K562 (cell line): ENCODE results near the gene UBE2V1. TPM values are rescaled to one million over a fixed set of nuclear protein-coding genes. Genes with fewer than 3 reads are reported as not detected.

ENCODE experiments used
- ATAC-seq: fragments of 200-7000 bp; cut with Tn5 transposase; 3 replicates; pipeline ENCODE4 v1.9.1; 2020; ENCODE audit warnings: moderate library complexity
- BruUV-seq: library from RNA; stranded (reverse); fragments of 400-500 nt; replicated peaks from 2 replicates; lab custom pipeline; 2021; lab: Mats Ljungman, UMichigan
- CTCF ChIA-PET: fragments of 300-600 bp; formaldehyde crosslinking; extraction: SDS; loops from one replicate; lab custom pipeline; 2021; ENCODE audit warnings: low intra/inter-chr PET ratio; lab: Yijun Ruan, JAX
- POLR2A ChIA-PET: fragments of 300-600, 350-650 bp; sonication (Branson Sonifier 250); formaldehyde crosslinking; extraction: SDS; loops from one replicate; lab custom pipeline; 2021; ENCODE audit warnings: antibody characterized with exemption, inconsistent platforms; lab: Yijun Ruan, JAX
- DNase-seq, 4 experiments: peaks; one replicate each; pipeline versions ENCODE4 v3.0.0 to v3.0.0-alpha.2; 2011 to 2018; ENCODE audit warnings: low spot score in 3 of 4, mixed read lengths in 3 of 4; ENCODE audit errors: extremely low read depth in 1 of 4
- FAIRE-seq: peaks from 2 replicates; lab custom pipeline; 2011; peaks lifted over from hg19 to GRCh38; lab: Jason Lieb, UNC
- H2AFZ ChIP-seq: 2 replicates; pipeline ENCODE4 v1.6.0; 2011; ENCODE audit warnings: low read depth, low read length, control low read depth, inconsistent platforms
- H3K27ac ChIP-seq: fragments of 200-600 bp; 3 replicates; pipeline ENCODE4 v1.8.0; 2011; ENCODE audit warnings: low read depth, mild to moderate bottlenecking, control low read depth, inconsistent platforms, low read length, moderate library complexity, mixed read lengths; ENCODE audit errors: extremely low read depth
- H3K27me3 ChIP-seq, 2 experiments: fragments of 300-600 bp in 1 of 2; 2 replicates in 1 of 2; 3 replicates in 1 of 2; pipeline versions ENCODE4 v1.6.0 to v1.8.0; 2011; ENCODE audit warnings: inconsistent platforms in 2 of 2, low read length in 2 of 2, mild to moderate bottlenecking in 1 of 2, mixed read lengths in 1 of 2, moderate library complexity in 1 of 2; ENCODE audit not compliant: control insufficient read depth in 2 of 2, insufficient read depth in 2 of 2
- H3K36me3 ChIP-seq: fragments of 300-600 bp; 3 replicates; pipeline ENCODE4 v1.8.0; 2011; ENCODE audit warnings: mild to moderate bottlenecking, low read length, inconsistent platforms; ENCODE audit not compliant: control insufficient read depth, insufficient read depth
- H3K4me1 ChIP-seq, 2 experiments: fragments of 200-600 bp in 1 of 2; replicated peaks in 1 of 2; 2 replicates in 1 of 2; 3 replicates in 1 of 2; pipeline versions ENCODE4 v1.5.1 to v1.8.0; 2011; ENCODE audit warnings: inconsistent platforms in 2 of 2, low read length in 2 of 2, mild to moderate bottlenecking in 1 of 2, mixed read lengths in 1 of 2, moderate library complexity in 1 of 2; ENCODE audit not compliant: control insufficient read depth in 2 of 2, insufficient read depth in 2 of 2
- H3K4me2 ChIP-seq: 2 replicates; pipeline ENCODE4 v1.6.1; 2011; ENCODE audit warnings: low read length, control low read depth, inconsistent platforms, mixed read lengths; ENCODE audit not compliant: insufficient read depth
- H3K4me3 ChIP-seq: fragments of 200-600 bp; sonication (generic), shearing (Covaris generic); 2 replicates; pipeline ENCODE4 v1.5.1; 2016; ENCODE audit warnings: control low read depth, inconsistent platforms
- H3K79me2 ChIP-seq: fragments of 200-600 bp; 3 replicates; pipeline ENCODE4 v1.8.0; 2011; ENCODE audit warnings: low read length, inconsistent platforms; ENCODE audit not compliant: control insufficient read depth, insufficient read depth
- H3K9ac ChIP-seq, 2 experiments: 2 replicates each; pipeline versions ENCODE4 v1.6.0 to v1.6.1; 2011; ENCODE audit warnings: low read depth in 2 of 2, low read length in 2 of 2, control low read depth in 1 of 2, inconsistent platforms in 1 of 2, mild to moderate bottlenecking in 1 of 2, mixed read lengths in 1 of 2; ENCODE audit not compliant: insufficient read depth in 1 of 2
- H3K9me1 ChIP-seq: one replicate; pipeline ENCODE4 v1.6.0; 2011; ENCODE audit warnings: inconsistent platforms, mild to moderate bottlenecking, low read length, moderate library complexity; ENCODE audit not compliant: control insufficient read depth, insufficient read depth
- H3K9me3 ChIP-seq: replicated peaks from 2 replicates; pipeline ENCODE4 v1.5.1; 2011; ENCODE audit warnings: low read depth, low read length, inconsistent platforms; ENCODE audit not compliant: control insufficient read depth, insufficient read depth
- H4K20me1 ChIP-seq: replicated peaks from 2 replicates; pipeline ENCODE4 v1.6.1; 2011; ENCODE audit warnings: low read length, inconsistent platforms, mixed read lengths; ENCODE audit not compliant: control insufficient read depth, insufficient read depth
- ADNP ChIP-seq: fragments of 200-800 bp; sonication (Bioruptor generic); IDR thresholded peaks from 2 replicates; pipeline ENCODE4 v1.6.1; 2016; ENCODE audit warnings: missing genetic modification characterization, missing compliant biosample characterization
- BCOR ChIP-seq: fragments of 450-650 bp; IDR thresholded peaks from 2 replicates; pipeline ENCODE4 v1.6.1; 2016
- ESRRA ChIP-seq: fragments of 450-650 bp; IDR thresholded peaks from 2 replicates; pipeline ENCODE4 v1.6.1; 2014; ENCODE audit warnings: low read depth, mild to moderate bottlenecking, moderate library complexity, borderline replicate concordance
- GTF2B ChIP-seq: IDR thresholded peaks from 2 replicates; pipeline ENCODE4 v1.6.1; 2011; ENCODE audit not compliant: insufficient read length; ENCODE audit errors: extremely low read depth
- HDAC2 ChIP-seq: fragments of 450-650 bp; IDR thresholded peaks from 2 replicates; pipeline ENCODE4 v1.6.1; 2016; ENCODE audit warnings: mild to moderate bottlenecking
- KDM1A ChIP-seq, 2 experiments: fragments of 450-650 bp; IDR thresholded peaks; 2 replicates each; pipeline ENCODE4 v1.6.1; 2016; ENCODE audit warnings: mild to moderate bottlenecking in 2 of 2
- PHF20 ChIP-seq: fragments of 450-650 bp; IDR thresholded peaks from 2 replicates; pipeline ENCODE4 v1.6.1; 2018; ENCODE audit not compliant: partially characterized antibody
- PREB ChIP-seq: sonication (generic); formaldehyde crosslinking; IDR thresholded peaks from 2 replicates; pipeline ENCODE4 v1.8.1; 2023; ENCODE audit warnings: mild to moderate bottlenecking, missing genetic modification reagents
- RBM25 ChIP-seq: fragments of 200-400 bp; formaldehyde crosslinking; IDR thresholded peaks from 2 replicates; pipeline ENCODE4 v1.6.1; 2018; ENCODE audit warnings: low read length, low read depth, moderate library complexity; ENCODE audit not compliant: severe bottlenecking
- SMAD1 ChIP-seq: fragments of 150-350 bp; IDR thresholded peaks from 2 replicates; pipeline ENCODE4 v1.6.1; 2014; ENCODE audit warnings: low read length, low read depth; ENCODE audit not compliant: partially characterized antibody
- SMARCA5 ChIP-seq: fragments of 450-650 bp; IDR thresholded peaks from 2 replicates; pipeline ENCODE4 v1.6.1; 2016
- ZFP36 ChIP-seq: fragments of 150-350 bp; IDR thresholded peaks from 2 replicates; pipeline ENCODE4 v1.6.1; 2018; ENCODE audit warnings: low read length, low read depth; ENCODE audit not compliant: partially characterized antibody
- WGBS: fragments of 100-300 bp; shearing (Covaris generic); methylation state at CpG from one replicate; pipeline ENCODE4 v1.1.6; 2016; ENCODE audit warnings: low coverage, mixed read lengths; ENCODE audit not compliant: insufficient coverage; ENCODE audit errors: missing lambda C conversion rate; 5-methylcytosine and 5-hydroxymethylcytosine counted together
- in situ Hi-C: fragments of 300-500 bp; cut with MboI; formaldehyde crosslinking; loops from 4 replicates; pipeline ENCODE4 v1.15.0; 2018; ENCODE audit warnings: inconsistent platforms, mixed read lengths
- intact Hi-C: fragments of 100-400 bp; cut with micrococcal nuclease; formaldehyde crosslinking; loops from 2 replicates; pipeline ENCODE4 v1.14.2; 2022
- polyA plus RNA-seq, 8 experiments: library from polyadenylated mRNA; depleted of rRNA in 4 of 8; stranded (reverse) in 5 of 8; unstranded in 3 of 8; fragments of >200 nt; fragmentation: Nextera tagmentation in 2 of 8; fragmentation: Illumina TruSeq in 1 of 8; extraction: Ambion mirVana in 2 of 8; extraction: Trizol in 1 of 8; gene quantifications; 2 replicates each; pipeline versions ENCODE4 v1.2.1 to v1.2.3, GENCODE V29; 2011 to 2014; ENCODE audit warnings: inconsistent platforms in 1 of 8, missing spikeins in 1 of 8
- total RNA-seq, 7 experiments: library from RNA; depleted of rRNA in 6 of 7; stranded (reverse); fragments of >200 nt in 6 of 7; fragmentation: Illumina TruSeq in 2 of 7; extraction: Trizol in 2 of 7; gene quantifications; 2 replicates each; pipeline versions ENCODE4 v1.2.1 to v1.2.3, GENCODE V29; 2011 to 2021; ENCODE audit warnings: low replicate concordance in 1 of 7
- TF ChIP-seq, protein P1 (sequence below): fragments of 250-450 bp; sonication (Bioruptor Pico); IDR thresholded peaks from 2 replicates; pipeline ENCODE4 v1.5.0; 2021

UBE2V1 gene
- total and polyA plus RNA-seq, 9 of the 15 experiments (the other 6 are each of a cell fraction or from before 2014, with no cell fraction given), result 93.0 to 357 (median 119) TPM

GRCh38 chr20:50066161-50066834 lies 46.7 kb downstream of the UBE2V1 start:
- peak overlapping the region in 1 of 2 experiments; percentile 31; a peak in 1 of 4 replicates for H3K9ac ChIP-seq
- no peak for FAIRE-seq
- H3K9me3 ChIP-seq, result no peaks in the 10 kb centered on the region
- no peaks in the 10 kb centered on the region for H3K79me2 ChIP-seq
- no peaks in the 10 kb centered on the region for H3K9me1 ChIP-seq
- POLR2A ChIA-PET, result interaction anchor here (0.6 to 0.8 kb wide), 3 partner anchors 20 to 83 kb away, joined by 3 to 4 read pairs (median 4); partner anchors contain the start of gene SNAI1
- H3K4me3 ChIP-seq, result no peak overlapping the region
- H2AFZ ChIP-seq, result no peak overlapping the region
- 66% methylated on average over 10 of the region's 10 CpGs for WGBS
- BruUV-seq, result no TSS peak
- no peak overlapping the region for H3K4me2 ChIP-seq
- no peaks in the 10 kb centered on the region for H4K20me1 ChIP-seq
- in situ Hi-C loops (no loop called here), intact Hi-C loops (no loop called here)
- peaks cover 0 to 22% of the 10 kb centered on the region in 2 experiments; a peak in 3 of 5 replicates for H3K4me1 ChIP-seq
- CTCF ChIA-PET, result no interaction called here
- no peak for ATAC-seq
- no peaks in the 10 kb centered on the region for H3K36me3 ChIP-seq
- DNase-seq, result no peak
- no peaks in the 10 kb centered on the region for H3K27me3 ChIP-seq
- no peak overlapping the region for H3K27ac ChIP-seq
- TF ChIP-seq PREB (CRISPR knock-in tag) (peak; percentile 51; the same call in 1 of the 2 replicates), SMARCA5 (peak; percentile 87), SMAD1 (no peak), KDM1A (IDR thresholded peaks at IDR 0.05) (peak; percentile 54 to 62; a peak in 3 of 4 replicates), ADNP (tag) (peak; percentile 51; the same call in 1 of the 2 replicates), RBM25 (peak; percentile 92), ESRRA (peak; percentile 87), PHF20 (peak; percentile 29), BCOR (peak; percentile 78), GTF2B (no peak), ZFP36 (peak; percentile 22), HDAC2 (peak; percentile 41; the same call in 1 of the 2 replicates)
- TF ChIP-seq, protein P1, sequence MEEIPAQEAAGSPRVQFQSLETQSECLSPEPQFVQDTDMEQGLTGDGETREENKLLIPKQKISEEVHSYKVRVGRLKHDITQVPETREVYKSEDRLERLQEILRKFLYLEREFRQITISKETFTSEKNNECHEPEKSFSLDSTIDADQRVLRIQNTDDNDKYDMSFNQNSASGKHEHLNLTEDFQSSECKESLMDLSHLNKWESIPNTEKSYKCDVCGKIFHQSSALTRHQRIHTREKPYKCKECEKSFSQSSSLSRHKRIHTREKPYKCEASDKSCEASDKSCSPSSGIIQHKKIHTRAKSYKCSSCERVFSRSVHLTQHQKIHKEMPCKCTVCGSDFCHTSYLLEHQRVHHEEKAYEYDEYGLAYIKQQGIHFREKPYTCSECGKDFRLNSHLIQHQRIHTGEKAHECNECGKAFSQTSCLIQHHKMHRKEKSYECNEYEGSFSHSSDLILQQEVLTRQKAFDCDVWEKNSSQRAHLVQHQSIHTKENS, result no peak
